Muscle of arm (tissue), 12 donors: ENCODE measurements around the gene PUS7L. TPM values are rescaled to one million over a fixed set of nuclear protein-coding genes. Genes with fewer than 3 reads are reported as not detected.
"Not testable (repeated sequence)": the region's sequence is repeated elsewhere in the genome, so short reads cannot be mapped to it uniquely, and the experiment has no call there.

Source experiments
- DNase-seq: peaks from one replicate; pipeline ENCODE4 v3.0.0-alpha.2; 2013
- polyA plus RNA-seq, 12 donors: library from polyadenylated mRNA; unstranded; fragments of 120-200 nt; gene quantifications; one replicate each; pipeline ENCODE4 v1.2.1, GENCODE V29; 2013; ENCODE audit not compliant: insufficient read length in 12 of 12

Gene PUS7L
- polyA plus RNA-seq, 12 donors, result 6.5 to 23.7 (median 9.1) TPM; not detected in 1

GRCh38 chr12:43754015-43754414 lies 4.6 kb downstream of the PUS7L start:
- DNase-seq, result no peak

DNA sequence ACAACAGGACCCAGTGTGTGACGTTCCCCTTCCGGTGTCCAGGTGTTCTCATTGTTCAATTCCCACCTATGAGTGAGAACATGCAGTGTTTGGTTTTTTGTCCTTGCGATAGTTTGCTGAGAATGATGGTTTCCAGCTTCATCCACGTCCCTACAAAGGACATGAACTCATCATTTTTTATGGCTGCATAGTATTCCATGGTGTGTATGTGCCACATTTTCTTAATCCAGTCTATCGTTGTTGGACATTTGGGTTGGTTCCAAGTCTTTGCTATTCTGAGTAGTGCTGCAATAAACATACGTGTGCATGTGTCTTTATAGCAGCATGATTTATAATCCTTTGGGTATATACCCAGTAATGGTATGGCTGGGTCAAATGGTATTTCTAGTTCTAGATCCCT lies 7.2 kb downstream of the PUS7L start:
- not testable (repeated sequence) for DNase-seq

DNA sequence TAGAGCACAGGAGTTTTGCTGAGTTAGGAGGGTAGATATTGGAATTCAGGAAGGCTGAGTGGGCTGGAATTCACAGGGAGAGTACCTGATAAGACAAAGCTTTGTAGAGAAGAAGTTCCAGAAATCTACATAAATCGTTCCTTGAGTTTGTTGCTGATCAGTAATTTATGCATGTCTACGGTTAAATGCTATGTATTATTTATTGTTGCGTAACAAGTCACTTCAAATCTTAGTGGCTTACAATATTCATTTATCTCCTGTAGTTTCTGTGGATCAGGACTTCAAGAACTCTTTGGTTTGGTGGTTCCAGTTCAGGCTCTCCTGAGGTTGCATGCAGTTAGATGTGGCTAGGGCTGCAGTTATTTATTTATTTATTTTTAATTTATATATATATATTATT lies 7.8 kb downstream of the PUS7L start:
- DNase-seq, result no peak

DNA sequence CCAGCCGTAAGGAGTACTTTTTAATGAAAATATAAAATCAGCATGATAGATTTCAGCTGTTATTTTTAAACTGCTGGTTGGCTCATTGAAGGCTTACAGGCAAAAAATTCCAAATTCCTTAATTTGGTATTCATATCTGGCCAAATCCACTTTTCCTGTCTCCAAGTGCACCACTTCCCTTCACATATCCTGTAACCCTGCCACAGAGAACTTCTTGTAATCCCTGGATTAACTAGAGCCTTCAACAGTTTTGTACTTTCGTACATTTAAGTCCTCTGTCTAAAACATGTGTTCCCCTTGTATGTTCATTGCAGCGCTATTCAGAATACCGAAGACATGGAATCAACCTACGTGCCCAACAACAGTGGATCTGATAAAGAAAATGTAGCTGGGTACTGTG lies 9.6 kb downstream of the PUS7L start:
- DNase-seq, result no peak

DNA sequence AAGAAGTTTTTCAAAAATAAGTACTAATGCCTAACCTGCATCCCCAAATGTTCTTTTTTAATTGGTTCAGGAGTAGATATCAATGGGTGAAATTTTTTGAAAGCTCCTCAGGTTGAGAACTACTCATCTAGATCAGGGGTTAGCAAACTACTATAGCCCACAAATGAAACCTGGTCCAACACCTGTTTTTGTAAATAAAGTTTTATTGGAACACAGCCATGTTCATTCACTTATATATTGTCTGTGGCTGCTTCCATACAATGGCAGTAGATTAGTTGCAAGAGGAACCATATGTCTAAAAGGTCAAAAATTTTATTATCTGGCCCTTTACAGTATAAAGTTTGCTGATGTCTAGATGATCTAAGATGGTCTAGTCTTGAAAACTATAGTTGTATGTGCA lies 13.8 kb downstream of the PUS7L start:
- no peak for DNase-seq

- DNase-seq, result no peak
Observed at GRCh38 chr12:43742106-43742505, 16.5 kb downstream of the PUS7L start.

DNA sequence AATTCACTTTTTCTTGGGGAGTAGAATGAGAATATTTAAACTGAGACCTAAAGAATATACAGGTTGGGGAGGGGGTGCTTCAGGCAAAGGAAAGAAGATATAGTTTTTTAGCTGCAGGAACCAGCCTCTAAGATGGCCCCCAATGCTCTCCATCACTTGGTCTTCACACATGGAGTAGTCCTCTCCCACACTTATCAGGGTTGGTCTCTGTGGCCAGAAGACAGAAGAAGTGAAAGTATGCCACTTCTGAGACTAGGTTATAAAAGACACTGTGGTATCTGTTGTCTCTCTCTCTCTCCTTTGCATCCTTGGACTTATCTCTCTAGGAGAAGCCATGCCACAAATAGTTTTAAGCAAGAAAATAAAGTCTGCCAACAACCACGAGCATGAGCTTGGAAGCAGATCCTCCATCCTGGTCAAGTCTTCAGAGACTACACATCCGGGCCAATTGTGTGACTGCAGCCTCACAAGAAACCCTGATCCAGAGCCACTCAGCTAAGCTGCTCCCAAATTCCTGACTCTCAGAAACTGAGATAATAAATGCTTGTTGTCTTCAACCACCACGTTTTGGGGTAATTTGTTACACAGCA lies 18.0 kb downstream of the PUS7L start:
- no peak for DNase-seq

GRCh38 chr12:43737646-43738045 lies 20.9 kb downstream of the PUS7L start:
- no peak for DNase-seq

DNA sequence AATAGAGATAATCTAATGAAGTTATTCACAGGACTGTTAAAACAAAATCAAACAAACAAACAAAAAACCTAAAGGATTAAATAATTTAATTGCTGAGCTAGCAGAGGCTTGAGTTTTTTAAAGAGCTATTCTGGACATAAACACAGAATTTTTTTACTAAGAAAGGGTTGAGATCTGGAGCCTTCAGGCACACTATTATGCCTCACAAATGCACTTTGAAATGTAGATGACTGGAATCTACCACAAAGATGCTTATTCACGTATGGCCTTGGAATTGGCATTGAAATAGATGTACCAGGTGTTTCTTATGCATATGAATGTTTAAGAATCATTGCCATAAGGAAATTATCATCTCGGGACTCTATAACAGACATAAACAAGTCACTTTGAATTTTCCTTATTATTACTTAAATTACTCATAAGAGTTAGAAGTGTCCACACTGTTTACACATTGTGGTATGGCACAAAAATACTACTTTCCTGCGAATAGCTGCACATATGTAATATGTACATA lies 21.6 kb downstream of the PUS7L start:
- no peak for DNase-seq

DNA sequence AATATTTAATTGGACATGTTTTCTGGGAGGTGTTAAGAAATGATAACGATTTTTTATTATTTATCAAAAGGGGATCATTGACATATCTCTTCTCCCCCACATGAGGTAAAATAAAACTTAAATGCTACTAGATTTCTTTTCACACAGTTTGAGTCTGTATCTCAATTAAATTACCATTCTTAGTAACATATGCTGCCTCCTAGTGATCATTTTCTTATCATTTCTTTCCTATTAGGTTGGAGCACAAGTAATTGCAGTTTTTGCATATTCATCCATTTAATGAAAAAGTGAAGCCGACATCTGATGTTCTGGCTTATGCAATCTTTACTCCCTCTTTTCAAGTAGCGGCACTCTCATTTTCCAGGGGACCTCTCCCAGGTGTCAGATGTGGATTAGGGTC lies 24.9 kb downstream of the PUS7L start:
- DNase-seq, result no peak

- no peak for DNase-seq
Observed at GRCh38 chr12:43730283-43730682, 28.3 kb downstream of the PUS7L start.

GRCh38 chr12:43728698-43729097 lies 29.9 kb downstream of the PUS7L start:
- no peak for DNase-seq

DNA sequence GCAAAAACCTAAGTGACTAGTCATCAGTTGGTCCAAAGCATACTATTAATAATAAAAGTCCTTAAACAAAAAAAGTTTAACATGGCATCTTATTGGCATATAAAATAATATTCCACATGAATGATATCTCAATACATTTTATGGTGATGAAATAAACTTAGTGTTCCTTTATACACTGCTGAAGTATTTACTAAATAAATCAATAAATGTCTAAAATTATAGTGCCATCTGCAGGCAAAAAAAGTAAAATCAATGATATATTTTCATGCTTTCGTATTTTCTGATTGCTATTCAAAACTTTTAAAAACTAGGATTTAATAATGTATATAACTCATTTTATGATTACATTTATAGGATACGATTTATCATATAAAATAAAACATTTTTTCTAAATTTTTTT lies 30.5 kb downstream of the PUS7L start:
- no peak for DNase-seq

DNA sequence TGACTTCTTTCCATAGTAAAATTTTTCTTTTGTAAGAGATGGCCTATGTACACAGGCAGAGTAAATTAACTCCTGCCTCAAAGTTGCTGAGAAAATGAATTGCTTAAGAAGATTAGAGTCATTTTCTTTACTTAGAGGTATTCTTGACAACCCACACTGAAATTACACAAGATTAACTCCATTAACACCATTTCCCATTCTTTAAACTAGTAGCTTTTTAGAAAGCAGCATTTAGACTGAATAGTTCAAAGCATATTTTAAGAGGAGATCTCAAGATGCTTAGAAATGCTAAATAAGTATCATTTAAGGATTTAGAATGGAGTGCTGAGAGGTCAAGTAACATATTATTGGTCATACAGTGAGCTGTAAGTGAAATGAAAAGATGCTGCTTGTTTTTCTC lies 35.5 kb downstream of the PUS7L start:
- no peak for DNase-seq

- DNase-seq, result no peak
Observed at GRCh38 chr12:43722621-43723020, 36.0 kb downstream of the PUS7L start.

GRCh38 chr12:43711348-43711747 lies 47.2 kb downstream of the PUS7L start:
- DNase-seq, result no peak

GRCh38 chr12:43703772-43704171 lies 54.8 kb downstream of the PUS7L start:
- DNase-seq, result not testable (repeated sequence)

DNA sequence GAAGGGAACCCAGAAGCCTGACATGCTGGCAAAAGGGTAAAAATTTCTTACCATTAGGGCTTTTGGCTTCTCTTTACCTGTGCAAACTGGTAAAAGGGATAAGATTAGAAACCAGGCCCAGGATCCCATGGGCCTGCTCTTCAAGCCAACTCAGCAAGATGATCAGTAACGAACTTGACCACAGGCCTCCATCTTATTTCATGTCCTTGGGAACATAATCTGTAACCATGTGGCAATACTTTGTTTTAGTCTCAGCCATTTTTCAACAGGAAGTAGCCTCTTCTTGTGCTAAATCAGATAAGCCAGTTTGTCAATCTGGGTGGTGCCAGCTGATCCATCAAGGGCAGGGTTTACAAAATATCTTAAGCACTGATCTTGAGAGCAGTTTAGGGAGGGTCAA lies 57.4 kb downstream of the PUS7L start:
- not testable (repeated sequence) for DNase-seq

- DNase-seq, result no peak
Observed at GRCh38 chr12:43696154-43696553, 62.4 kb downstream of the PUS7L start.

- no peak for DNase-seq
Observed at GRCh38 chr12:43694879-43695278, 63.7 kb downstream of the PUS7L start.

- no peak for DNase-seq
Observed at GRCh38 chr12:43692064-43692463, 66.5 kb downstream of the PUS7L start.

GRCh38 chr12:43685491-43685890 lies 73.1 kb downstream of the PUS7L start:
- DNase-seq, result not testable (repeated sequence)

- no peak for DNase-seq
Observed at GRCh38 chr12:43676183-43676813, 82.3 kb downstream of the PUS7L start.
